Caco-2 (cell line): ENCODE results near the gene ATP2B3. TPM values are rescaled to one million over a fixed set of nuclear protein-coding genes. Genes with fewer than 3 reads are reported as not detected.

Experiments used
- BruUV-seq: library from RNA; stranded (reverse); fragments of 400-500 nt; replicated peaks from 2 replicates; lab custom pipeline; 2021; lab: Mats Ljungman, UMichigan
- CTCF ChIA-PET: fragments of 300-600 bp; sonication (Branson Sonifier 250); formaldehyde crosslinking; loops from one replicate; lab custom pipeline; 2022; ENCODE audit warnings: antibody characterized with exemption; lab: Charles Lee
- POLR2A ChIA-PET: fragments of 300-600 bp; sonication (Branson Sonifier 250); formaldehyde crosslinking; loops from one replicate; lab custom pipeline; 2022; ENCODE audit warnings: antibody characterized with exemption; lab: Charles Lee
- DNase-seq, 2 experiments: peaks; one replicate each; pipeline versions ENCODE4 v3.0.0 to v3.0.0-alpha.2; 2020 to 2022
- H3K27me3 ChIP-seq: replicated peaks from 2 replicates; pipeline ENCODE4 v1.6.0; 2011; ENCODE audit warnings: low read length; ENCODE audit not compliant: control insufficient read depth, insufficient read depth
- H3K36me3 ChIP-seq: 2 replicates; pipeline ENCODE4 v1.5.1; 2011; ENCODE audit warnings: low read length; ENCODE audit not compliant: control insufficient read depth, insufficient read depth
- H3K4me1 ChIP-seq: fragments of 250-450 bp; sonication (Bioruptor Pico); 2 replicates; pipeline ENCODE4 v1.5.1; 2020; ENCODE audit warnings: mild to moderate bottlenecking
- H3K4me3 ChIP-seq: 2 replicates; pipeline ENCODE4 v1.5.1; 2011; ENCODE audit warnings: low read depth, mild to moderate bottlenecking, control low read depth, low read length
- H3K9me3 ChIP-seq: fragments of 250-450 bp; sonication (Bioruptor Pico); 2 replicates; pipeline ENCODE4 v1.5.1; 2020; ENCODE audit warnings: mild to moderate bottlenecking, moderate library complexity
- H3K27ac Mint-ChIP-seq: one replicate; pipeline ENCODE4 v1.8.0; 2022; ENCODE audit warnings: mixed read lengths; ENCODE audit not compliant: unreplicated experiment
- H3K27me3 Mint-ChIP-seq: one replicate; pipeline ENCODE4 v1.8.0; 2022; ENCODE audit warnings: mixed read lengths; ENCODE audit not compliant: insufficient read depth, unreplicated experiment
- H3K36me3 Mint-ChIP-seq: one replicate; pipeline ENCODE4 v1.8.0; 2022; ENCODE audit warnings: mild to moderate bottlenecking, mixed read lengths; ENCODE audit not compliant: insufficient read depth, unreplicated experiment
- H3K4me1 Mint-ChIP-seq: one replicate; pipeline ENCODE4 v1.8.0; 2022; ENCODE audit warnings: low read depth, mixed read lengths; ENCODE audit not compliant: unreplicated experiment
- H3K4me3 Mint-ChIP-seq: one replicate; pipeline ENCODE4 v1.8.0; 2022; ENCODE audit warnings: mild to moderate bottlenecking, moderate library complexity, mixed read lengths; ENCODE audit not compliant: unreplicated experiment
- H3K9me3 Mint-ChIP-seq: one replicate; pipeline ENCODE4 v1.8.0; 2022; ENCODE audit warnings: mixed read lengths; ENCODE audit not compliant: unreplicated experiment
- intact Hi-C: fragments of 100-400 bp; cut with micrococcal nuclease; formaldehyde crosslinking; loops from one replicate; pipeline ENCODE4 v1.10.0; 2022; ENCODE audit not compliant: unreplicated experiment
- total RNA-seq: library from RNA; stranded (reverse); gene quantifications from 2 replicates; pipeline ENCODE4 v1.2.3, GENCODE V29; 2022
- TF ChIP-seq, protein P1 (sequence below), 2 experiments: fragments of 200-600 bp in 1 of 2; IDR thresholded peaks; 1 replicate in 1 of 2; 2 replicates in 1 of 2; pipeline versions ENCODE4 v1.5.1 to v1.8.0; 2011 to 2022; ENCODE audit warnings: antibody characterized with exemption in 1 of 2, control low read depth in 1 of 2, inconsistent platforms in 1 of 2, low read depth in 1 of 2, low read length in 1 of 2, mild to moderate bottlenecking in 1 of 2, moderate library complexity in 1 of 2; ENCODE audit not compliant: insufficient read depth in 1 of 2, severe bottlenecking in 1 of 2, unreplicated experiment in 1 of 2

The ATP2B3 gene
- total RNA-seq, 1 experiment from 2014 or later = not detected

DNA sequence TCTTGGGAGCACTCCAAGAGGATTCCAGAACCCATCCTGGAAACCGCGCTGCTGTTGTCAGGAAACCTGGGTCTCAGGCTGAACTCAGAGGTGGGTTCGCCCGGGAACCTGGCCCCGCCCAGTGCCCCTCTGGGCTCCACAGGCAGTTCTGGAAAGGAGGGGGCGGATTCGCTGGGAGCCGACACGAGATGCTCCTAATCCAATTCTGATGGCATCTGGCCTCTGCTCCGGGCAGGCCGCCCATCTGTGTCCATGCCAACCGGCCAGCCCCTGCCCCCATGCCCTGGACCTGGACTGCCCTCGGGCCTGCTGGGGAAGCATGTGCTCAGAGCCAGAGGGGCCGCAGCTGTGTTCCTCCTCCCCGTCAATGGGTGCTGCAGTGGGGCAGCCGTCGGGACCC is 21.0 kb downstream of the ATP2B3 start:
- TF ChIP-seq, protein P1, sequence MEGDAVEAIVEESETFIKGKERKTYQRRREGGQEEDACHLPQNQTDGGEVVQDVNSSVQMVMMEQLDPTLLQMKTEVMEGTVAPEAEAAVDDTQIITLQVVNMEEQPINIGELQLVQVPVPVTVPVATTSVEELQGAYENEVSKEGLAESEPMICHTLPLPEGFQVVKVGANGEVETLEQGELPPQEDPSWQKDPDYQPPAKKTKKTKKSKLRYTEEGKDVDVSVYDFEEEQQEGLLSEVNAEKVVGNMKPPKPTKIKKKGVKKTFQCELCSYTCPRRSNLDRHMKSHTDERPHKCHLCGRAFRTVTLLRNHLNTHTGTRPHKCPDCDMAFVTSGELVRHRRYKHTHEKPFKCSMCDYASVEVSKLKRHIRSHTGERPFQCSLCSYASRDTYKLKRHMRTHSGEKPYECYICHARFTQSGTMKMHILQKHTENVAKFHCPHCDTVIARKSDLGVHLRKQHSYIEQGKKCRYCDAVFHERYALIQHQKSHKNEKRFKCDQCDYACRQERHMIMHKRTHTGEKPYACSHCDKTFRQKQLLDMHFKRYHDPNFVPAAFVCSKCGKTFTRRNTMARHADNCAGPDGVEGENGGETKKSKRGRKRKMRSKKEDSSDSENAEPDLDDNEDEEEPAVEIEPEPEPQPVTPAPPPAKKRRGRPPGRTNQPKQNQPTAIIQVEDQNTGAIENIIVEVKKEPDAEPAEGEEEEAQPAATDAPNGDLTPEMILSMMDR (IDR thresholded peaks at IDR 0.05; ENCODE audit: insufficient read depth in 1 of 2, low read depth in 1 of 2, low read length in 1 of 2, severe bottlenecking in 1 of 2, unreplicated experiment in 1 of 2) = no peak
- H3K9me3 ChIP-seq = no peaks in the 10 kb centered on the region
- Mint-ChIP-seq H3K4me3 (no peak overlapping the region), H3K27ac (no peak overlapping the region), H3K27me3 (no peaks in the 10 kb centered on the region), H3K9me3 (no peaks in the 10 kb centered on the region), H3K4me1 (no peaks in the 10 kb centered on the region), H3K36me3 (no peaks in the 10 kb centered on the region)
- POLR2A ChIA-PET = no interaction called here
- no peaks in the 10 kb centered on the region for H3K27me3 ChIP-seq
- DNase-seq = no peak
- no TSS peak for BruUV-seq
- H3K36me3 ChIP-seq = no peaks in the 10 kb centered on the region
- no peaks in the 10 kb centered on the region for H3K4me1 ChIP-seq
- intact Hi-C loops = no loop called here
- CTCF ChIA-PET = interaction anchor here (0.8 to 1.6 kb wide), 2 partner anchors 11 to 69 kb away, joined by 3 to 4 read pairs; no protein-coding TSS in a partner anchor
- H3K4me3 ChIP-seq = no peak overlapping the region

DNA sequence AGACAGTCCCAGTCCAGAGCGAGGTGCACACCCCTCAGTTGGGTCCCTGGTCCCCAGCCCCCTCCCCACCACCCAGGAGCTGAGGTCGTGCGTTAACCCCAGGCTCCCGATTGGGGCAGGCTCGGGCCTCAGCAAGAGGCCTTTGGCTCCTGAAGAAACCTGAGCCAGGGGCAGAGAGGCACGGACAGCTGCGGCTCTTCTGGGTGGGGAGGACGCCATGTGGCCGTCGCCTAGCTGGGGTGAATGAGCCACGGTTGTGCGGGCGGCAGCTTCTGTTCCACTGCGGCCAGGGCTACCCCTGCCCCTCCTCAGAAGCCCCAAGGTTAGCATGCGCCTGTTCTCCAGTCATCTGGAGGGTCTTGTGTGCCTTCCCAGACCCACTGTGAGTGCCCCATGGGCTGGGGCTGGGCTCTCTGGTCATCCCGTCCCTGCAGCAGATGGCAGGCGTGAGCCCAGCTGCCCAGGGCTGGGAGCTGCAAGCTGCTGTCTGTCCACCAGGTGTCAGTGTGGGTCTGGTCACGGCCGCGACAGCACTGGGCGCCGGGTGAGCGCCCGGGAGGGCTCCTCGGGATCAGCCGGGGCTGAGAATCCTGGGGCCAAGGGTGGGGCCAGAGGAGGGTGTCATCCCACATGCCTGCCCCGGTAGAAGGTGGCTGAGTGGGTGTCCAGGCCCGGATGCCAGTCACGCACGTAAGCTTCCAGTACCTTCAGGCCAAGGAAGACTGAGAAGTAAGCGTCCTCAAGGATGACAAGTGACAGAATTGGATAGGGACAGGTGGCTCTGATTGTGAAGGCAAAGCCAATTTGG is 21.9 kb downstream of the ATP2B3 start:
- no TSS peak for BruUV-seq
- Histone ChIP-seq H3K4me3 (no peak overlapping the region), H3K27me3 (no peaks in the 10 kb centered on the region), H3K4me1 (no peaks in the 10 kb centered on the region), H3K9me3 (no peaks in the 10 kb centered on the region), H3K36me3 (no peaks in the 10 kb centered on the region)
- POLR2A ChIA-PET = no interaction called here
- Mint-ChIP-seq H3K4me3 (no peak overlapping the region), H3K36me3 (no peaks in the 10 kb centered on the region), H3K9me3 (no peaks in the 10 kb centered on the region), H3K27ac (no peak overlapping the region), H3K27me3 (no peaks in the 10 kb centered on the region), H3K4me1 (no peaks in the 10 kb centered on the region)
- DNase-seq = peak; percentile 60 to 76
- intact Hi-C loops = loop anchor here (1.0 kb wide), 1 partner anchor 129 kb away; no protein-coding TSS in a partner anchor
- TF ChIP-seq, protein P1 (IDR thresholded peaks at IDR 0.05; ENCODE audit: insufficient read depth in 1 of 2, low read depth in 1 of 2, low read length in 1 of 2, severe bottlenecking in 1 of 2, unreplicated experiment in 1 of 2) = peak; percentile 59 to 91
- CTCF ChIA-PET = interaction anchor here (0.6 to 1.6 kb wide), 12 partner anchors 8 to 169 kb away, joined by 3 to 22 read pairs (median 3); no protein-coding TSS in a partner anchor

DNA sequence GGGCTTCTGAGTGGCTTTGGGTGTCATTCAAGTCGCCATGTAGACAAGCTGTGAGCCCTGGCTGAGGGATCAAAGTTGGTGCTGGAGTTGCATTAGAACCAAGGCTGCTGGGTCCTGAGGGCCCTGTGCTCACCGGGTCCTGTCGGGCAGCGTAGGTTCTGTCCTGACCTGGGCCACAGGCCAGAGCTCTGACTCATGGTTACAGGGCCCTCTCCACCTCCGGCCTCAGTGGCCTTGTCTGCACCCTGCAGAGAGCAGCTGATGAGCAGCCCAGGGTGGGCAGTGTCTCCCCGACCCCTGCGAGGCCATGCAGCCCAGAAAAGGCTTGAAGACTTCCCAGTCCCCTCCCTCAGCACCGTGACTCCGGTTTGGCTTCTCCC is 22.5 kb downstream of the ATP2B3 start:
- no peaks in the 10 kb centered on the region for H3K9me3 Mint-ChIP-seq
- no peaks in the 10 kb centered on the region for H3K27me3 Mint-ChIP-seq
- no peak for DNase-seq
- H3K4me1 ChIP-seq = no peaks in the 10 kb centered on the region
- H3K27me3 ChIP-seq = no peaks in the 10 kb centered on the region
- POLR2A ChIA-PET = no interaction called here
- no peaks in the 10 kb centered on the region for H3K36me3 ChIP-seq
- no peak overlapping the region for H3K27ac Mint-ChIP-seq
- no peaks in the 10 kb centered on the region for H3K36me3 Mint-ChIP-seq
- TF ChIP-seq, protein P1 (IDR thresholded peaks at IDR 0.05; ENCODE audit: insufficient read depth in 1 of 2, low read depth in 1 of 2, low read length in 1 of 2, severe bottlenecking in 1 of 2, unreplicated experiment in 1 of 2) = no peak
- H3K4me3 ChIP-seq = no peak overlapping the region
- H3K9me3 ChIP-seq = no peaks in the 10 kb centered on the region
- CTCF ChIA-PET = interaction anchor here (0.9 to 1.6 kb wide), 6 partner anchors 8 to 128 kb away, joined by 3 to 22 read pairs (median 4); no protein-coding TSS in a partner anchor
- BruUV-seq = no TSS peak
- no peaks in the 10 kb centered on the region for H3K4me1 Mint-ChIP-seq
- intact Hi-C loops = loop anchor here (1.0 kb wide), 1 partner anchor 128 kb away; no protein-coding TSS in a partner anchor
- no peak overlapping the region for H3K4me3 Mint-ChIP-seq
